K562 (cell line): ENCODE results near the gene MTMR12. TPM values are rescaled to one million over a fixed set of nuclear protein-coding genes. Genes with fewer than 3 reads are reported as not detected.
A peak's percentile ranks its signal among the peaks of the same experiment; 100 is the strongest.

Experiments used
- ADNP ChIP-seq: fragments of 200-800 bp; sonication (Bioruptor generic); IDR thresholded peaks from 2 replicates; pipeline ENCODE4 v1.6.1; 2016; ENCODE audit warnings: missing genetic modification characterization, missing compliant biosample characterization
- BRF2 ChIP-seq: IDR thresholded peaks from 3 replicates; pipeline ENCODE4 v1.6.1; 2011; ENCODE audit warnings: borderline replicate concordance, mild to moderate bottlenecking; ENCODE audit not compliant: insufficient read length, insufficient read depth
- CBFA2T3 ChIP-seq: fragments of 450-650 bp; IDR thresholded peaks from 2 replicates; pipeline ENCODE4 v1.6.1; 2017
- FOXM1 ChIP-seq, 2 experiments: fragments of 450-650 bp in 1 of 2; sonication (generic) in 1 of 2; formaldehyde crosslinking in 1 of 2; IDR thresholded peaks; 2 replicates each; pipeline versions ENCODE4 v1.6.1 to v1.9.0; 2017 to 2022; ENCODE audit warnings: low read depth in 2 of 2, mild to moderate bottlenecking in 2 of 2, missing genetic modification reagents in 1 of 2, moderate library complexity in 1 of 2
- MYBL2 ChIP-seq, 2 experiments: fragments of 450-650 bp in 1 of 2; sonication (generic) in 1 of 2; formaldehyde crosslinking in 1 of 2; IDR thresholded peaks; 2 replicates each; pipeline versions ENCODE4 v1.6.1 to v1.8.1; 2017 to 2022; ENCODE audit warnings: borderline replicate concordance in 1 of 2, inconsistent platforms in 1 of 2, low read depth in 1 of 2, mild to moderate bottlenecking in 1 of 2, missing genetic modification reagents in 1 of 2, moderate library complexity in 1 of 2
- NCOA6 ChIP-seq: fragments of 450-650 bp; IDR thresholded peaks from 2 replicates; pipeline ENCODE4 v1.6.1; 2017; ENCODE audit warnings: mild to moderate bottlenecking
- NR1H2 ChIP-seq: sonication (generic); formaldehyde crosslinking; IDR thresholded peaks from 2 replicates; pipeline ENCODE4 v1.4.0; 2020; ENCODE audit warnings: mild to moderate bottlenecking, missing genetic modification reagents
- SUPT5H ChIP-seq: fragments of 450-650 bp; IDR thresholded peaks from 2 replicates; pipeline ENCODE4 v1.6.1; 2016
- ZNF398 ChIP-seq: fragments of 250-450 bp; sonication (Bioruptor Pico); IDR thresholded peaks from 2 replicates; pipeline ENCODE4 v1.8.0; 2021; ENCODE audit warnings: moderate library complexity, mild to moderate bottlenecking, inconsistent platforms
- ZNF444 ChIP-seq: fragments of 250-450 bp; sonication (Bioruptor Pico); IDR thresholded peaks from 2 replicates; pipeline ENCODE4 v1.4.0; 2020; ENCODE audit warnings: mild to moderate bottlenecking, moderate library complexity
- ZSCAN32 ChIP-seq: fragments of 450-650 bp; formaldehyde crosslinking; IDR thresholded peaks from 2 replicates; pipeline ENCODE4 v1.4.0; 2020; ENCODE audit warnings: mild to moderate bottlenecking, moderate library complexity
- polyA plus RNA-seq, 8 experiments: library from polyadenylated mRNA; depleted of rRNA in 4 of 8; stranded (reverse) in 5 of 8; unstranded in 3 of 8; fragments of >200 nt; fragmentation: Nextera tagmentation in 2 of 8; fragmentation: Illumina TruSeq in 1 of 8; extraction: Ambion mirVana in 2 of 8; extraction: Trizol in 1 of 8; gene quantifications; 2 replicates each; pipeline versions ENCODE4 v1.2.1 to v1.2.3, GENCODE V29; 2011 to 2014; ENCODE audit warnings: inconsistent platforms in 1 of 8, missing spikeins in 1 of 8
- total RNA-seq, 7 experiments: library from RNA; depleted of rRNA in 6 of 7; stranded (reverse); fragments of >200 nt in 6 of 7; fragmentation: Illumina TruSeq in 2 of 7; extraction: Trizol in 2 of 7; gene quantifications; 2 replicates each; pipeline versions ENCODE4 v1.2.1 to v1.2.3, GENCODE V29; 2011 to 2021; ENCODE audit warnings: low replicate concordance in 1 of 7
- TF ChIP-seq, protein P1 (sequence below): fragments of 250-450 bp; sonication (Bioruptor Pico); IDR thresholded peaks from 2 replicates; pipeline ENCODE4 v1.6.1; 2021; ENCODE audit warnings: mild to moderate bottlenecking
- TF ChIP-seq, protein P2 (sequence below): fragments of 450-650 bp; IDR thresholded peaks from 2 replicates; pipeline ENCODE4 v1.6.1; 2017; ENCODE audit warnings: antibody characterized with exemption, mild to moderate bottlenecking

Gene MTMR12
- total and polyA plus RNA-seq, 9 of the 15 experiments (the other 6 are each of a cell fraction or from before 2014, with no cell fraction given): 4.0 to 28.7 (median 17.1) TPM

DNA sequence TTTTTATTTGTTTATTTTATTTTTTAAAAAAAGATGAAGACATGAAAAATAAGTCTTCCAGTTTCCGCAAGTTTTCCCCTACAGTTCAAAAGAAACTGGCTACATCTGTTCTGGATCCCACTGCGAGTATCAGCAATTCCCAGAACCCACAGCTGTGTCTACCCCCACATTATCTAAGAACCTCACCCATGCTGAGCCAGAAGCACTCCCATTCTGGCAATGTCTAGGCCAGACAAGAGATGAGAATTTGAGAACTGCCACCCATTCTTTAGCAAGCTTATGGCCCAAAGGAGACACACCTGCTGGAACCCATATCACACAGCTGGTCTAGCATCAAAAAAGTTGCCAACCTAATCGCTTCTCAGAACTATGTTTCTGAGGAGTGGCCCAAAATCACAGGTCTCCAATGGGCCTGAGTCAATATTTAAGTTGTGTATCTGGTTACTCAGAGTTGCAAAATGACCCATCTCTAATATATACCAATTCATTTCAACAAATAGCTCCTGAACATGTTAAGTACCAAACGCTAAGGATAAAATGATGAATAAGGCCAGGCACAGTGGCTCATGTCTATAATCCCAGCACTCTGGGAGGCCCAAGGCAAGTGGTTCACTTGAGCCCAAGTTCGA lies 27.1 kb downstream of the MTMR12 start (continued):
- no peak for TF ChIP-seq MYBL2 (IDR thresholded peaks at IDR 0.05; ENCODE audit: low read depth)
- no peak for TF ChIP-seq MYBL2 (CRISPR knock-in tag; IDR thresholded peaks at IDR 0.05; ENCODE audit: borderline replicate concordance)
- TF ChIP-seq ADNP (tag): no peak
- no peak for TF ChIP-seq ZSCAN32 (CRISPR knock-in tag)
- peak; percentile 48; the same call in 1 of the 2 replicates for TF ChIP-seq FOXM1 (IDR thresholded peaks at IDR 0.05; ENCODE audit: low read depth)
- no peak for TF ChIP-seq FOXM1 (CRISPR knock-in tag; IDR thresholded peaks at IDR 0.05; ENCODE audit: low read depth)
- TF ChIP-seq SUPT5H: no peak
- TF ChIP-seq NCOA6: no peak
- no peak for TF ChIP-seq ZNF444 (CRISPR knock-in tag)
- no peak for TF ChIP-seq NR1H2
- TF ChIP-seq BRF2: no peak
- no peak for TF ChIP-seq ZNF398 (CRISPR knock-in tag)
- TF ChIP-seq, protein P1, sequence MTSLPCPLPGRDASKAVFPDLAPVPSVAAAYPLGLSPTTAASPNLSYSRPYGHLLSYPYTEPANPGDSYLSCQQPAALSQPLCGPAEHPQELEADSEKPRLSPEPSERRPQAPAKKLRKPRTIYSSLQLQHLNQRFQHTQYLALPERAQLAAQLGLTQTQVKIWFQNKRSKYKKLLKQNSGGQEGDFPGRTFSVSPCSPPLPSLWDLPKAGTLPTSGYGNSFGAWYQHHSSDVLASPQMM (CRISPR knock-in tag): no peak
- TF ChIP-seq, protein P2, sequence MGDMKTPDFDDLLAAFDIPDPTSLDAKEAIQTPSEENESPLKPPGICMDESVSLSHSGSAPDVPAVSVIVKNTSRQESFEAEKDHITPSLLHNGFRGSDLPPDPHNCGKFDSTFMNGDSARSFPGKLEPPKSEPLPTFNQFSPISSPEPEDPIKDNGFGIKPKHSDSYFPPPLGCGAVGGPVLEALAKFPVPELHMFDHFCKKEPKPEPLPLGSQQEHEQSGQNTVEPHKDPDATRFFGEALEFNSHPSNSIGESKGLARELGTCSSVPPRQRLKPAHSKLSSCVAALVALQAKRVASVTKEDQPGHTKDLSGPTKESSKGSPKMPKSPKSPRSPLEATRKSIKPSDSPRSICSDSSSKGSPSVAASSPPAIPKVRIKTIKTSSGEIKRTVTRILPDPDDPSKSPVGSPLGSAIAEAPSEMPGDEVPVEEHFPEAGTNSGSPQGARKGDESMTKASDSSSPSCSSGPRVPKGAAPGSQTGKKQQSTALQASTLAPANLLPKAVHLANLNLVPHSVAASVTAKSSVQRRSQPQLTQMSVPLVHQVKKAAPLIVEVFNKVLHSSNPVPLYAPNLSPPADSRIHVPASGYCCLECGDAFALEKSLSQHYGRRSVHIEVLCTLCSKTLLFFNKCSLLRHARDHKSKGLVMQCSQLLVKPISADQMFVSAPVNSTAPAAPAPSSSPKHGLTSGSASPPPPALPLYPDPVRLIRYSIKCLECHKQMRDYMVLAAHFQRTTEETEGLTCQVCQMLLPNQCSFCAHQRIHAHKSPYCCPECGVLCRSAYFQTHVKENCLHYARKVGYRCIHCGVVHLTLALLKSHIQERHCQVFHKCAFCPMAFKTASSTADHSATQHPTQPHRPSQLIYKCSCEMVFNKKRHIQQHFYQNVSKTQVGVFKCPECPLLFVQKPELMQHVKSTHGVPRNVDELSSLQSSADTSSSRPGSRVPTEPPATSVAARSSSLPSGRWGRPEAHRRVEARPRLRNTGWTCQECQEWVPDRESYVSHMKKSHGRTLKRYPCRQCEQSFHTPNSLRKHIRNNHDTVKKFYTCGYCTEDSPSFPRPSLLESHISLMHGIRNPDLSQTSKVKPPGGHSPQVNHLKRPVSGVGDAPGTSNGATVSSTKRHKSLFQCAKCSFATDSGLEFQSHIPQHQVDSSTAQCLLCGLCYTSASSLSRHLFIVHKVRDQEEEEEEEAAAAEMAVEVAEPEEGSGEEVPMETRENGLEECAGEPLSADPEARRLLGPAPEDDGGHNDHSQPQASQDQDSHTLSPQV: no peak
- peak; percentile 96 for TF ChIP-seq CBFA2T3
